Spleen (tissue), 7 donors: ENCODE data around the gene HES6.

Experiments used
- POLR2A ChIP-seq, 3 donors: fragments of 450-650 bp; IDR thresholded peaks; one replicate each; pipeline ENCODE4 v1.5.1; 2017; ENCODE audit warnings: antibody characterized with exemption in 3 of 3, mild to moderate bottlenecking in 1 of 3
- POLR2AphosphoS5 ChIP-seq, 3 donors: sonication (generic); formaldehyde crosslinking; IDR thresholded peaks; one replicate each; pipeline ENCODE4 v1.5.1; 2017; ENCODE audit warnings: antibody characterized with exemption in 3 of 3
- TF ChIP-seq, protein P1 (sequence below), 11 experiments: fragments of 200-600 bp in 7 of 11; fragments of 450-650 bp in 4 of 11; sonication (generic) in 4 of 11; IDR thresholded peaks in 8 of 11; conservative IDR thresholded peaks in 3 of 11; 1 replicate in 7 of 11; 2 replicates in 4 of 11; pipeline versions ENCODE4 v1.4.0 to v1.8.0; 2016 to 2021; ENCODE audit warnings: antibody characterized with exemption in 11 of 11, inconsistent platforms in 4 of 11, mild to moderate bottlenecking in 1 of 11
- donor health status: DM: no; HTN: no; CAD: no; lungs with moderate emphysema.
- donor health status: DM: no; HTN: no; CAD: no.
- donor health status: DM: no; HTN: no; CAD: no.

DNA sequence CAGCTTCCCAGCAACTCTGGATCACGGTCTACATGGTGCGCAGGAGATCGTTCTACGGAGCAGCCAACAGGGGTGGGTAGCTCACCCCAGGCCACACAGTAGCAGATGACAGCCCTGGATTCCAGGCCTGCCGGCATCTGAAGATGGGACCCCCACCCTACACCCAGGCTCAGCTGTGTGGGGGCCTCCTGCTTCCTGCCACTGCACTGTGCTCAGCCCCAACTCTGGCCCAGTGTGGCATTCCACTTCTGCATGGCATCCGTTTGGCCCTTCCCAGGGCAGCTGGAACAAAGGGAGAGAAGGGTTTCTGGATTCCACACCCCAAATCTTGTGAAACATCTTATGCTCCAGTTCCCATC is 39.5 kb upstream of the HES6 start:
- TF ChIP-seq POLR2A (IDR thresholded peaks at IDR 0.05) (no peak), POLR2AphosphoS5 (IDR thresholded peaks at IDR 0.05) (no peak)
- TF ChIP-seq, protein P1, sequence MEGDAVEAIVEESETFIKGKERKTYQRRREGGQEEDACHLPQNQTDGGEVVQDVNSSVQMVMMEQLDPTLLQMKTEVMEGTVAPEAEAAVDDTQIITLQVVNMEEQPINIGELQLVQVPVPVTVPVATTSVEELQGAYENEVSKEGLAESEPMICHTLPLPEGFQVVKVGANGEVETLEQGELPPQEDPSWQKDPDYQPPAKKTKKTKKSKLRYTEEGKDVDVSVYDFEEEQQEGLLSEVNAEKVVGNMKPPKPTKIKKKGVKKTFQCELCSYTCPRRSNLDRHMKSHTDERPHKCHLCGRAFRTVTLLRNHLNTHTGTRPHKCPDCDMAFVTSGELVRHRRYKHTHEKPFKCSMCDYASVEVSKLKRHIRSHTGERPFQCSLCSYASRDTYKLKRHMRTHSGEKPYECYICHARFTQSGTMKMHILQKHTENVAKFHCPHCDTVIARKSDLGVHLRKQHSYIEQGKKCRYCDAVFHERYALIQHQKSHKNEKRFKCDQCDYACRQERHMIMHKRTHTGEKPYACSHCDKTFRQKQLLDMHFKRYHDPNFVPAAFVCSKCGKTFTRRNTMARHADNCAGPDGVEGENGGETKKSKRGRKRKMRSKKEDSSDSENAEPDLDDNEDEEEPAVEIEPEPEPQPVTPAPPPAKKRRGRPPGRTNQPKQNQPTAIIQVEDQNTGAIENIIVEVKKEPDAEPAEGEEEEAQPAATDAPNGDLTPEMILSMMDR (IDR thresholded peaks at IDR 0.05 in 8 of 11, conservative IDR thresholded peaks at IDR 0.05 in 3 of 11) = no peak
